Spinal cord (tissue), 10 donors: Measurements from ENCODE around the gene ZNF148. TPM values are rescaled to one million over a fixed set of nuclear protein-coding genes. Genes with fewer than 3 reads are reported as not detected.

Source experiments
- DNase-seq, 6 donors: peaks; one replicate each; pipeline versions ENCODE4 v3.0.0 to v3.0.0-alpha.2; 2013 to 2015; ENCODE audit warnings: low spot score in 6 of 6, low read depth in 4 of 6
- H3K27ac ChIP-seq: one replicate; pipeline ENCODE4 v1.5.1; 2013; ENCODE audit warnings: low read depth, low read length, control low read depth
- H3K27me3 ChIP-seq: one replicate; pipeline ENCODE4 v1.6.1; 2013; ENCODE audit warnings: low read length; ENCODE audit not compliant: control insufficient read depth, insufficient read depth
- H3K36me3 ChIP-seq: one replicate; pipeline ENCODE4 v1.6.1; 2013; ENCODE audit warnings: low read length; ENCODE audit not compliant: control insufficient read depth, insufficient read depth
- H3K4me1 ChIP-seq: one replicate; pipeline ENCODE4 v1.6.1; 2013; ENCODE audit warnings: low read length; ENCODE audit not compliant: control insufficient read depth, insufficient read depth
- H3K4me3 ChIP-seq: one replicate; pipeline ENCODE4 v1.5.1; 2013; ENCODE audit warnings: low read depth, low read length, control low read depth
- H3K9me3 ChIP-seq: one replicate; pipeline ENCODE4 v1.6.1; 2013; ENCODE audit warnings: low read length; ENCODE audit not compliant: control insufficient read depth, insufficient read depth
- WGBS: methylation state at CpG from one replicate; pipeline ENCODE4 v1.1.5; 2013; ENCODE audit warnings: missing lambda C conversion rate; ENCODE audit not compliant: insufficient coverage; 5-methylcytosine and 5-hydroxymethylcytosine counted together
- polyA plus RNA-seq, 2 donors: library from polyadenylated mRNA; unstranded; fragments of 120-200 nt; gene quantifications; one replicate each; pipeline ENCODE4 v1.2.1, GENCODE V29; 2013; ENCODE audit not compliant: insufficient read length in 2 of 2
- total RNA-seq, 2 donors: library from RNA; depleted of rRNA in 1 of 2; stranded (reverse); fragments of 120-200 nt in 1 of 2; fragments of >200 nt in 1 of 2; gene quantifications; one replicate each; pipeline versions ENCODE4 v1.2.3 to v1.2.4, GENCODE V29; 2013 to 2014
- donor health status: healthy.

ZNF148 gene
- total and polyA plus RNA-seq, 4 donors, result 18.1 to 51.4 (median 40.8) TPM

DNA sequence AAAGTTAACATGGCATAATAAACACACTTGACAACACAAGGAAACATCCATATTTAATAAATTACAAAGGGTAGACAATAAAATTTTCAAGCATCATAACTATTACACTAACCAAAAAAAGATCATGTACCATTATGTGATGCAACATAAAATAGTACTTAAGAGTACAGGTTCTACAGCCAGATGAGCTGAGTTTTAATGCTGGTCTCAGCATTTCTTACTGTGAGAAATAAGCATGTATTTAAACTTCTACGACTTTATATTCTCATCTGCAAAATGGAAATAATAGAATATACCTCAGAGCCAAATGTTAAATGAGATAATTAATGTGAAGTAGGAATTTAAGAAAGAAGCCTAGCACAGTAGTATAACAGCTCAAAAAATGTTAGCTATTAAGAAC, 128.9 kb downstream of the ZNF148 start:
- DNase-seq, result no peak
- H3K27me3 ChIP-seq, result no peaks in the 10 kb centered on the region
- H3K27ac ChIP-seq, result no peak overlapping the region

DNA sequence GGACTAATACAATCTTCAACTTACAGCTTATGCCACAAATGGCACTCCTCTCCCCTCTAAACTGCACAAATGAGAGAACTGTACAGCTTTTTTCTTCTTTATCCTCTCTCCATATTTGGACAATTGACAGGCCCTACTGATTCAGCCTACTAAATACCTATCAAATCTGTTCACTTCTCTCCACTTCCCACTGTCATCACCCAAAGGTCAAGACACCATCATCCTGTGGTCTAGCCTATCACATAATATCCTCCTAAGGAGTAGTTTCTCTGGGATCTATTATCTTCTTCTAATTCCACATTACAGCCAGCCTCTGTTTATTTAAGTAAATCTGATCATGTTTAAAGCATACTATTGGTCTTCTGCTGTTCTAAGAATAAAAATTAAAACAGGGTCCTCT, 129.6 kb downstream of the ZNF148 start:
- no peak for DNase-seq
- Histone ChIP-seq H3K9me3 (no peaks in the 10 kb centered on the region), H3K27me3 (no peaks in the 10 kb centered on the region), H3K36me3 (no peaks in the 10 kb centered on the region), H3K27ac (no peak overlapping the region), H3K4me1 (no peaks in the 10 kb centered on the region), H3K4me3 (no peak overlapping the region)

More for the DNA sequence above, 128.9 kb downstream of the ZNF148 start:
- Histone ChIP-seq H3K4me1 (no peaks in the 10 kb centered on the region), H3K4me3 (no peak overlapping the region), H3K36me3 (no peaks in the 10 kb centered on the region), H3K9me3 (no peaks in the 10 kb centered on the region)
- WGBS, result no CpG with 5 or more reads among the region's 1 CpG

DNA sequence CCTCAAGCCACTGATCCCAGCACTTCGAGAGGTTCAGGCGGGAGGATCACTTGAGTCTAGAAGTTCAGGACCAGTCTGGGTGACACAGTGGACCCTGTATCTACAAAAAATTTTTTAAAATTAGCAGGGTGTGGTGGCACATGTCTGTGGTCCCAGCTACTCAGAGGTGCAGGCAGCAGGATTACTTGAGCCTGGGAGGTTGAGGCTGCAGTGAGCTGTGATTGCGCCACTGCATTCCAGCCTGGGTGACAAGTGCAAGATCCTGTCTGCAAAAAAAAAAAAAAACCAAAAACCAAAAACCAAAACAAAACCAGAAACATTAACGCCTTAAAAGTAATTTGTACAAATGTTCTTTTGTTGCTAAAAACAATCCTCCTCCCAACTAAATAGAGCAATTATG, 134.6 kb downstream of the ZNF148 start:
- no peaks in the 10 kb centered on the region for H3K27me3 ChIP-seq
- no peaks in the 10 kb centered on the region for H3K4me1 ChIP-seq
- 100% methylated on average over 1 of the region's 4 CpGs for WGBS
- H3K27ac ChIP-seq, result no peak overlapping the region
- no peak for DNase-seq
- no peaks in the 10 kb centered on the region for H3K9me3 ChIP-seq
- H3K4me3 ChIP-seq, result no peak overlapping the region
- peaks cover 3% of the 10 kb centered on the region for H3K36me3 ChIP-seq

DNA sequence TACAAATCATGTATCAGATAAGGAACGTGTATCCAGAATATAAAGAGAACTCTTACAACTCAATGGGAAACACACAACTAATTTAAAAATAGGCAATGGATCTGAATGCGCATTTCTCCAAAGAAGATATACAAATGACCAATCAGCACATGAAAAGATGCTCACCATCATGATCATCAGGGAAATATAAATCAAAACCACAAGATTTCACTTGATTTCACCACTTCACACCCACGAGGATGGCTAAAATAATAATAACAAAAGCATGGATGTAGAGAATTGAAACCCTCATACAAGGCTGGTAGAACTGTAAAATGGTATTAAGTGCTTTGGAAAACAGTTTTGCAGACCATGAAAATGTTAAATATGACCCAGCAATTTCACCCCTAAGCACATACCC, 135.9 kb downstream of the ZNF148 start:
- DNase-seq, result no peak
- H3K9me3 ChIP-seq, result no peaks in the 10 kb centered on the region
- no CpG with 5 or more reads among the region's 3 CpGs for WGBS
- H3K36me3 ChIP-seq, result peaks cover 3% of the 10 kb centered on the region
- no peaks in the 10 kb centered on the region for H3K27me3 ChIP-seq
- no peak overlapping the region for H3K4me3 ChIP-seq
- no peak overlapping the region for H3K27ac ChIP-seq
- H3K4me1 ChIP-seq, result no peaks in the 10 kb centered on the region

DNA sequence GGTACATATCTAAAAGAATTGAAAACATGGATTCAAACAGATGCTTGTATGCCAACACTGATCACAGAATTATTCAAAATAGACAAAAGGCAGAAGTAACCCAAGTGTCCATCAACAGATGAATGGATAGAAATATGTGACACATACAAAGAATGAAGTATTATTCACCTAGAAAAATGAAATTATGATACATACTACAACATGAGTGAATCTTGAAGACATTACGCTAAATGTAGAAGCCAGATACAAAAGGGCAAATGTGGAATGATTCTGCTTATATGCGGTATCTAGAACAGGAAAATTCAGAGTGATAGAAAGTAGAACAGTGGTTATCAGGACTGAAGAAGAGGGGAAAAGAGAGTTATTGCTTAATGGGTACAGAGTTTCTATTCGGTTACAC, 136.4 kb downstream of the ZNF148 start:
- DNase-seq, result no peak

DNA sequence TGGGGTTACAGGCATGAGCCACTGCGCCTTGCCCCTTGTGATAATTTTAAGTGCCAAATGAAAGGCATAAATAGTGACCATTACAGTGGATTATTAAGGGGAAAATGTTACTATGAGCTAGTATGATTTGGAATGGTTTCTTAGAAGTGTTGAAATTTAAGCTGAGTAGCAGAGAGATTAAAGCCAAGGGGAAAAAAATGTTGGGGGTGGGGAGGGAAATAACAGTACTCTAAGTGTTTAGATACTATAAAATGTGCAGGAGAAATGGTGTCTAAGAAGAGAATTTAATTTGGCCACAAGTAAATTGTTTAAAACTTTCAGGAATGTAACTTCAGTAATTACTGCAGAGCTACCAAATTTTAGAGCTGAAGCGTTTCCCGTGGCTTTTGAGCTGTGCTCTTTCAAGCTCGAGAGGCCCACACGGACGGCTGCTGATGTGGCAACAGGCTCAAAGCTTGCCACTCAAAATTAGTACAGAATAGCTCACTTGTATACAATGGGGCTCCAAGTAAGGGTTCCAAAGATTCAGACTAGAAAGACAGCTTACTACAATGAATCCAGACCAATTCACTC, 138.7 kb downstream of the ZNF148 start:
- DNase-seq, result peak in 1 of 6 donors; percentile 18
- no peak overlapping the region for H3K4me3 ChIP-seq
- no peak overlapping the region for H3K27ac ChIP-seq
- H3K4me1 ChIP-seq, result no peaks in the 10 kb centered on the region
- H3K27me3 ChIP-seq, result no peaks in the 10 kb centered on the region
- H3K9me3 ChIP-seq, result no peaks in the 10 kb centered on the region
- peaks cover 8% of the 10 kb centered on the region for H3K36me3 ChIP-seq
- WGBS, result 35% methylated on average over 5 of the region's 6 CpGs

More for the DNA sequence above, 136.4 kb downstream of the ZNF148 start:
- Histone ChIP-seq H3K36me3 (peaks cover 3% of the 10 kb centered on the region), H3K27me3 (no peaks in the 10 kb centered on the region), H3K4me1 (no peaks in the 10 kb centered on the region), H3K4me3 (no peak overlapping the region), H3K27ac (no peak overlapping the region), H3K9me3 (no peaks in the 10 kb centered on the region)
- WGBS, result no CpG with 5 or more reads among the region's 3 CpGs

DNA sequence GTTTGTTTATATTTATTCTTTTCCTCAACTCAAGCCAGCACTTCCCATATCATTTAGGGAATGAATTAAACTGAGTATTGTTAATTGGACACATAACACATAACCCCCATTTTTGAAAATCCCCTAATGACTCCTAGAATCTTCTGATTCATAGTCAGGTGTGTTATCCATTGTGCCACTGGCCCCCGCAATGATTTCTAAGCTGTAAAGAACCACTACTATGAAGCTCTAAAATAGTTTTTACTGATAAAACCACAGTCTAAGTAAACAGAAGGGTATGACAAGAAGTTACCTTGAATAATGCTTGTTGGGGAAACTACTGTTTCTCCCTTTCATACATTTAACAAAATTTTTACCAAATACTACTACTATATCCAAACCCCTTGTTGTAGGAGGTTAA, 140.3 kb downstream of the ZNF148 start:
- Histone ChIP-seq H3K4me1 (no peaks in the 10 kb centered on the region), H3K4me3 (no peak overlapping the region), H3K9me3 (no peaks in the 10 kb centered on the region), H3K27me3 (no peaks in the 10 kb centered on the region), H3K36me3 (peaks cover 8% of the 10 kb centered on the region), H3K27ac (no peak overlapping the region)
- no CpG with 5 or more reads among the region's 1 CpG for WGBS
- no peak for DNase-seq

DNA sequence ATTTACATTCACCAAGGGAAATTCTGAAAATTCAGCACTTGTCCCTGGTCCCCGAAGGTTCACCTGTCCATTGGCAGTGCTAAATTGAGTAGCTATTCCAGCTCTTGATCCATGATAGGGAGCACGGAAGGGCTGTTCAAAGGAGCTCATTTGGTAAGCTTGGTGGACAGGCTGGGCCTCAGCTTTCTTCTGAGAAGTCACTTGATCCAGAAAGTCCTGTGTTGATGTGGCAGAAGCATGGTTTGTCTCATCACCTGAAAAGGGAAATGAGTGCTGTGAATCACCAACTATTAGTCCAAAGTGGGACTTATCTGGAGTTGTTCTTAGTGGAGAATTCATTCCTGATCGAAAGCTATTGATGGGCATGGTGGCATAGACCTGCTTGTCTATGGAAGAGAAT, 142.7 kb downstream of the ZNF148 start:
- H3K4me1 ChIP-seq, result no peaks in the 10 kb centered on the region
- no peak overlapping the region for H3K27ac ChIP-seq
- peaks cover 8% of the 10 kb centered on the region for H3K36me3 ChIP-seq
- H3K27me3 ChIP-seq, result no peaks in the 10 kb centered on the region
- no peak for DNase-seq
- no peak overlapping the region for H3K4me3 ChIP-seq
- H3K9me3 ChIP-seq, result no peaks in the 10 kb centered on the region
- 100% methylated on average over 3 of the region's 3 CpGs for WGBS

DNA sequence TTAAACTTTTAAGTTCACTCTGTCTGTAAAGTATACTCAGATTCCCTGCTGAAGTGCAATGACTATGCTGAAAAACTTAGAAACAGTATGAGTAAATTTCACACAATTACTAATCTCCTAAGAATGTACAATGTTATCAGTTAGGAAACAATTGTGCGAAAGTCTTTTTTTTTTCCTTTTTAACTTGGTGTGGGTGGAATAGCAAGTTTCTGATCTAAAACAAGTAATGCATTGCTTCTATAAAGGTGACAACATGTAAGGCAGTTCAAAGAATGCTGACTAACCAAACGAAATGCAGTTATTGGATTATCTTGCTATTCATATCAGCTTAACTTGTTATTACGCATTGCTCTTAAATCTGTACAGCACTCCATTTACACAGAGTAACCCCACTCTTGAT, 143.2 kb downstream of the ZNF148 start:
- Histone ChIP-seq H3K4me1 (no peaks in the 10 kb centered on the region), H3K27ac (no peak overlapping the region), H3K9me3 (no peaks in the 10 kb centered on the region), H3K36me3 (peaks cover 6% of the 10 kb centered on the region), H3K27me3 (no peaks in the 10 kb centered on the region), H3K4me3 (no peak overlapping the region)
- WGBS, result no CpG with 5 or more reads among the region's 3 CpGs
- DNase-seq, result no peak

DNA sequence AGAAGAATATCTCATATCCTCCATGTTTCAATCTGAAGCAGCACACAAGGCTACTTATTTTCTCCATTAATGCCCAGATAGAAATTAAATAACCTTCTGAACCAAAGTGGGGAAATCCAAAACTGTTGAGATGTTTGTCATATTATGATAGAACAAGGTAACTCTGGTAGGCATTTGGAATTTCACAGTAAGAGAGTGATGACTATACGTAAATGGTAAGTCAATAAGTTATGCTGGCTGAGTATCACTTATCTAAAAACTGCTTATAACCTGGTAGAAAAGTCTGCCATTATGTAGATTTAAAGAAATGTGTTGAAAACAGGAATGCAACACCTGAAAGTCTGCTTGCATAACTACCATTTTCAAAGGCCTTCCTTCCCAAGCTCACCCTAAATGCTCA, 145.4 kb downstream of the ZNF148 start:
- H3K4me1 ChIP-seq, result no peaks in the 10 kb centered on the region
- H3K27me3 ChIP-seq, result no peaks in the 10 kb centered on the region
- H3K4me3 ChIP-seq, result no peak overlapping the region
- H3K9me3 ChIP-seq, result no peaks in the 10 kb centered on the region
- DNase-seq, result no peak
- no peak overlapping the region for H3K27ac ChIP-seq
- peaks cover 6% of the 10 kb centered on the region for H3K36me3 ChIP-seq
- WGBS, result no CpG with 5 or more reads among the region's 1 CpG
